ENCODE data around the gene NUP214. TPM values are rescaled to one million over a fixed set of nuclear protein-coding genes. Genes with fewer than 3 reads are reported as not detected.

The NUP214 gene
- total RNA-seq, 1 donor from 2014 or later: 32.6 TPM

GRCh38 chr9:131138676-131139075, 13.3 kb downstream of the NUP214 start:
- TF ChIP-seq CTCF (IDR thresholded peaks at IDR 0.05): no peak
- H3K4me3 Mint-ChIP-seq (ENCODE audit: unreplicated experiment): no peak overlapping the region
- H3K9me3 Mint-ChIP-seq (ENCODE audit: low read depth): no peaks in the 10 kb centered on the region
- H3K4me1 Mint-ChIP-seq (ENCODE audit: low read depth): no peaks in the 10 kb centered on the region
- no peak for DNase-seq (ENCODE audit: low spot score)
- H3K27me3 Mint-ChIP-seq (ENCODE audit: low read depth): no peaks in the 10 kb centered on the region
- H3K27ac Mint-ChIP-seq (ENCODE audit: unreplicated experiment): no peak overlapping the region
- H3K36me3 Mint-ChIP-seq (ENCODE audit: low read depth): peaks cover 42% of the 10 kb centered on the region

- H3K4me1 Mint-ChIP-seq (ENCODE audit: low read depth): no peaks in the 10 kb centered on the region
- H3K4me3 Mint-ChIP-seq (ENCODE audit: unreplicated experiment): no peak overlapping the region
- H3K9me3 Mint-ChIP-seq (ENCODE audit: low read depth): no peaks in the 10 kb centered on the region
- no peaks in the 10 kb centered on the region for H3K27me3 Mint-ChIP-seq (ENCODE audit: low read depth)
- H3K36me3 Mint-ChIP-seq (ENCODE audit: low read depth): peaks cover 48% of the 10 kb centered on the region
- no peak for TF ChIP-seq CTCF (IDR thresholded peaks at IDR 0.05)
- no peak overlapping the region for H3K27ac Mint-ChIP-seq (ENCODE audit: unreplicated experiment)
- no peak for DNase-seq (ENCODE audit: low spot score)
These were observed 14.7 kb downstream of the NUP214 start for GRCh38 chr9:131140112-131140511.

- H3K27me3 Mint-ChIP-seq (ENCODE audit: low read depth): no peaks in the 10 kb centered on the region
- no peaks in the 10 kb centered on the region for H3K9me3 Mint-ChIP-seq (ENCODE audit: low read depth)
- H3K4me3 Mint-ChIP-seq (ENCODE audit: unreplicated experiment): no peak overlapping the region
- H3K27ac Mint-ChIP-seq (ENCODE audit: unreplicated experiment): no peak overlapping the region
- no peak for DNase-seq (ENCODE audit: low spot score)
- H3K36me3 Mint-ChIP-seq (ENCODE audit: low read depth): peaks cover 51% of the 10 kb centered on the region
- no peaks in the 10 kb centered on the region for H3K4me1 Mint-ChIP-seq (ENCODE audit: low read depth)
- TF ChIP-seq CTCF (IDR thresholded peaks at IDR 0.05): no peak
These were observed 15.2 kb downstream of the NUP214 start for GRCh38 chr9:131140550-131140949.

GRCh38 chr9:131142160-131142559, 16.8 kb downstream of the NUP214 start:
- no peak for TF ChIP-seq CTCF (IDR thresholded peaks at IDR 0.05)
- Mint-ChIP-seq H3K4me3 (ENCODE audit: unreplicated experiment) (no peak overlapping the region), H3K27me3 (ENCODE audit: low read depth) (no peaks in the 10 kb centered on the region), H3K36me3 (ENCODE audit: low read depth) (peaks cover 54% of the 10 kb centered on the region), H3K27ac (ENCODE audit: unreplicated experiment) (no peak overlapping the region), H3K9me3 (ENCODE audit: low read depth) (no peaks in the 10 kb centered on the region), H3K4me1 (ENCODE audit: low read depth) (no peaks in the 10 kb centered on the region)
- DNase-seq (ENCODE audit: low spot score): no peak

GRCh38 chr9:131144201-131144600, 18.8 kb downstream of the NUP214 start:
- DNase-seq (ENCODE audit: low spot score): no peak
- peaks cover 51% of the 10 kb centered on the region for H3K36me3 Mint-ChIP-seq (ENCODE audit: low read depth)
- TF ChIP-seq CTCF (IDR thresholded peaks at IDR 0.05): no peak
- no peaks in the 10 kb centered on the region for H3K4me1 Mint-ChIP-seq (ENCODE audit: low read depth)
- H3K4me3 Mint-ChIP-seq (ENCODE audit: unreplicated experiment): no peak overlapping the region
- H3K9me3 Mint-ChIP-seq (ENCODE audit: low read depth): no peaks in the 10 kb centered on the region
- H3K27me3 Mint-ChIP-seq (ENCODE audit: low read depth): no peaks in the 10 kb centered on the region
- H3K27ac Mint-ChIP-seq (ENCODE audit: unreplicated experiment): no peak overlapping the region
